Heart left ventricle (tissue), 16 donors: ENCODE measurements around the gene TMBIM4. TPM values are rescaled to one million over a fixed set of nuclear protein-coding genes. Genes with fewer than 3 reads are reported as not detected.

Experiments
- ATAC-seq, 4 donors: fragments of 200-7000 bp; cut with Tn5 transposase; one replicate each; pipeline ENCODE4 v1.9.1; 2020 to 2022; ENCODE audit warnings: moderate library complexity in 4 of 4, mild to moderate bottlenecking in 3 of 4, moderate number of reproducible peaks in 1 of 4
- DNase-seq, 5 donors: peaks; one replicate each; pipeline ENCODE4 v3.0.0-alpha.2; 2020
- H3K27ac ChIP-seq, 12 donors: fragments of 200-600 bp; sonication (generic) in 4 of 12; one replicate each; pipeline versions ENCODE4 v1.5.0 to v1.8.0; 2016 to 2022; ENCODE audit warnings: mild to moderate bottlenecking in 2 of 12
- H3K27me3 ChIP-seq, 9 donors: fragments of 200-600 bp; sonication (generic) in 2 of 9; one replicate each; pipeline versions ENCODE4 v1.5.1 to v1.8.0; 2016 to 2022; ENCODE audit warnings: mild to moderate bottlenecking in 3 of 9
- H3K36me3 ChIP-seq, 9 donors: fragments of 200-600 bp; sonication (generic) in 2 of 9; one replicate each; pipeline versions ENCODE4 v1.5.0 to v1.8.0; 2018 to 2022; ENCODE audit warnings: mild to moderate bottlenecking in 2 of 9
- H3K4me1 ChIP-seq, 12 donors: fragments of 200-600 bp; sonication (generic) in 4 of 12; one replicate each; pipeline versions ENCODE4 v1.5.0 to v1.8.0; 2016 to 2022; ENCODE audit warnings: mild to moderate bottlenecking in 3 of 12
- H3K4me3 ChIP-seq, 12 donors: fragments of 200-600 bp; sonication (generic) in 4 of 12; one replicate each; pipeline versions ENCODE4 v1.5.0 to v1.8.0; 2017 to 2022; ENCODE audit warnings: mild to moderate bottlenecking in 9 of 12, moderate library complexity in 4 of 12
- H3K9me3 ChIP-seq, 12 donors: fragments of 200-600 bp; sonication (generic) in 4 of 12; one replicate each; pipeline versions ENCODE4 v1.5.0 to v1.8.0; 2016 to 2022; ENCODE audit warnings: mild to moderate bottlenecking in 1 of 12
- POLR2A ChIP-seq, 2 donors: fragments of 450-650 bp; IDR thresholded peaks; one replicate each; pipeline ENCODE4 v1.6.1; 2017; ENCODE audit warnings: antibody characterized with exemption in 2 of 2, mild to moderate bottlenecking in 2 of 2, moderate library complexity in 2 of 2
- WGBS, 4 donors: extraction: QIAGEN DNeasy Blood & Tissue Kit in 2 of 4; methylation state at CpG; one replicate each; pipeline versions ENCODE4 v1.1.5 to v1.1.7; 2013 to 2018; 5-methylcytosine and 5-hydroxymethylcytosine counted together
- intact Hi-C, 10 donors: fragments of 100-400 bp; cut with DNase I; formaldehyde crosslinking; loops; one replicate each; pipeline versions ENCODE4 v1.11.1 to v1.14.2; 2022
- polyA plus RNA-seq, 2 donors: library from polyadenylated mRNA; stranded (reverse); fragments of 200-250 nt; gene quantifications; one replicate each; pipeline ENCODE4 v1.2.3, GENCODE V29; 2013
- total RNA-seq, 9 donors: library from RNA; depleted of rRNA in 2 of 9; stranded (reverse); fragments of >200 nt in 2 of 9; fragmentation: NEBNext Ultra II Directional in 3 of 9; extraction: Animal tissue kit (Norgen Biotek cat#: 25700) in 3 of 9; gene quantifications; one replicate each; pipeline versions ENCODE4 v1.1.0 to v1.2.4, GENCODE V29; 2016 to 2023
- TF ChIP-seq, protein P1 (sequence below), 12 donors: fragments of 200-600 bp; sonication (generic) in 4 of 12; IDR thresholded peaks; one replicate each; pipeline versions ENCODE4 v1.5.0 to v1.8.0; 2018 to 2022; ENCODE audit warnings: antibody characterized with exemption in 12 of 12, mild to moderate bottlenecking in 5 of 12
- donor health status: ischemic (EF 13 %, LVEDD 7.1; RV severe dilation, severe dysfunction).
- donor health status: healthy with polysubstance abuse.
- donor health status: DM: no; HTN: yes; CAD: no.
- donor health status: DM: no; HTN: no; CAD: no.
- donor health status: ischemic (EF 25% LVEDD 6.9; RV normal size, moderate dysfunction).
- donor health status: ischemic (EF 25% LVEDD 5.7; RV mildly dilated, moderate dysfunction).
- donor health status: healthy.
- donor health status: DM: yes; HTN: yes; CAD: no.
- donor health status: ischemic (EF 35%, LVEDD 5.7; RV mildly dilated, moderate dysfunction).
- donor health status: nonischemic (EF 11% LVEDD 7.7; RV severe dilation, severe dysfunction).
- donor health status: DM: yes; HTN: yes; CAD: no.
- donor health status: PGD.
- donor health status: ischemic (EF 29% LVEDD 5.4; RV normal size, mild dysfunction).
- donor health status: nonischemic (EF 23%, LVEDD 6.1; RV moderate dilation, normal function).

Gene TMBIM4
- total and polyA plus RNA-seq, 11 donors = 52.2 to 131 (median 86.2) TPM

DNA sequence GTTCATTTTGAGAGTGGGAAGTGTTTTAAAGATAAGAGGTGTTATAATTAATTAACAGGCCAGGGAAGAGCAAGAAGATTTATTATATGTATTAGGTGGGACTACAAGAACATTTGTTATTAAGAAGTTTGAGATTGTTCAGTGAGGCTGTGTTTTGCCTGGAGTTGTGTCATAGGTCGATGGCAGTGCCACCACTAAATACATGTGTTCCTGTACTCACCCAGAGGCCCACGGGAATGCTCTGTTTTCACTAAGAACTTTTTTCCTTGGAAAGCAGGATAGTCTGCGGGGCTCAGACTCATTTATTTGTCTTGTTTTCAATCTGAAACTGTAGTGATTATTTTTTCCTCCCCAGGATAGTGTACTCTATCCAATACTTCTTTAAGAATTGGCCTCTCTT, 29.3 kb upstream of the TMBIM4 start:
- intact Hi-C loops = no loop called here
- no peak for DNase-seq
- TF ChIP-seq POLR2A (IDR thresholded peaks at IDR 0.05) = no peak
- TF ChIP-seq, protein P1, sequence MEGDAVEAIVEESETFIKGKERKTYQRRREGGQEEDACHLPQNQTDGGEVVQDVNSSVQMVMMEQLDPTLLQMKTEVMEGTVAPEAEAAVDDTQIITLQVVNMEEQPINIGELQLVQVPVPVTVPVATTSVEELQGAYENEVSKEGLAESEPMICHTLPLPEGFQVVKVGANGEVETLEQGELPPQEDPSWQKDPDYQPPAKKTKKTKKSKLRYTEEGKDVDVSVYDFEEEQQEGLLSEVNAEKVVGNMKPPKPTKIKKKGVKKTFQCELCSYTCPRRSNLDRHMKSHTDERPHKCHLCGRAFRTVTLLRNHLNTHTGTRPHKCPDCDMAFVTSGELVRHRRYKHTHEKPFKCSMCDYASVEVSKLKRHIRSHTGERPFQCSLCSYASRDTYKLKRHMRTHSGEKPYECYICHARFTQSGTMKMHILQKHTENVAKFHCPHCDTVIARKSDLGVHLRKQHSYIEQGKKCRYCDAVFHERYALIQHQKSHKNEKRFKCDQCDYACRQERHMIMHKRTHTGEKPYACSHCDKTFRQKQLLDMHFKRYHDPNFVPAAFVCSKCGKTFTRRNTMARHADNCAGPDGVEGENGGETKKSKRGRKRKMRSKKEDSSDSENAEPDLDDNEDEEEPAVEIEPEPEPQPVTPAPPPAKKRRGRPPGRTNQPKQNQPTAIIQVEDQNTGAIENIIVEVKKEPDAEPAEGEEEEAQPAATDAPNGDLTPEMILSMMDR (IDR thresholded peaks at IDR 0.05) = no peak
- no peak overlapping the region for H3K27ac ChIP-seq
- 70 to 82% (median 72%) methylated on average over 3 of the region's 3 CpGs for WGBS, 4 donors
- no peaks in the 10 kb centered on the region for H3K36me3 ChIP-seq
- no peaks in the 10 kb centered on the region for H3K27me3 ChIP-seq
- ATAC-seq = no peak
- H3K9me3 ChIP-seq = peaks cover 0 to 7% (median 0%) of the 10 kb centered on the region in 12 donors
- H3K4me1 ChIP-seq = peaks cover 0 to 55% (median 9%) of the 10 kb centered on the region in 12 donors
- H3K4me3 ChIP-seq = no peak overlapping the region

DNA sequence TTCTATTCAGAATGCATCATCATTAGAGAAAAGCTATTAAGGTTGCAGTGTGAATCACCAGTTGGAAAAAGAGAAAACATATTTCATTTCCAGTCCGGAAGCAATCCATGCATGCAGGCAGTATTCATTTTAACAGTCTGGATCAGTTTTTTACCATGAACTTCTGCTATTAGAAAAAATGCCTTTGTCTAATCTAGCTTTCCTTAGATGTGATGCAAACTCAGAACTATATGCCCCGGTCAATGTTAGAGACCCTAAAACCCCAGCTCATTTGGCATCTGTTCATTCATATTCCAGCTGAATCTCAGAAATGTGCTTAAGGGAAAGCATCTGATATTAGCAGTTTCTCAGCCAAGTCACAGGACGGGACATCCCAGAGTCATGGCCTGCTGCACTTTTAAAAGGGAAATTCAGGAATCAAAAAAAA, 27.7 kb upstream of the TMBIM4 start:
- H3K27me3 ChIP-seq = no peaks in the 10 kb centered on the region
- 45 to 64% (median 51%) methylated on average over 3 of the region's 3 CpGs for WGBS, 4 donors
- H3K27ac ChIP-seq = peak overlapping the region in 1 of 12 donors; percentile 43
- no peak for TF ChIP-seq POLR2A (IDR thresholded peaks at IDR 0.05)
- TF ChIP-seq, protein P1 (IDR thresholded peaks at IDR 0.05) = no peak
- no peak for ATAC-seq
- no peak overlapping the region for H3K4me3 ChIP-seq
- DNase-seq = no peak
- peaks cover 0 to 59% (median 9%) of the 10 kb centered on the region in 12 donors for H3K4me1 ChIP-seq
- peaks cover 0 to 7% (median 0%) of the 10 kb centered on the region in 12 donors for H3K9me3 ChIP-seq
- no peaks in the 10 kb centered on the region for H3K36me3 ChIP-seq
- intact Hi-C loops = no loop called here

DNA sequence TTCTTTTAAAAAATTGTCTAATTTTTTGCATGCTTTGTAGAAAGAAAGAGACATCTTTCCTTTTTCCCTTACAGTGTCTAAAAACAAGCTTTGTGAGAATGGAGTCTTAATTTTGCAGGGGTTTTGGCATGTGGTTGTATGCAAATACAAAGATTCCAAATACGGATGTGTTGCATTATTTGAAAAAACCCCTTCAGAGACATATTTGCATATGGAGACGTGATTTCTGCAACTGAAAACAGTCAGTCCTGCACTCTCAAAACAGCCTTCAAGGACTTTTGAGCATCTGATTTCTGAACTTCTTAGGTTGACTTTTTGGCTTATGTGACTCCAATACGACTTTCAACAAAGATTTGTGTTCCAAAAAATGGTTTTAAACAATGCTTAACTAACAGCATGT, 27.0 kb upstream of the TMBIM4 start:
- no peak for TF ChIP-seq POLR2A (IDR thresholded peaks at IDR 0.05)
- intact Hi-C loops = no loop called here

DNA sequence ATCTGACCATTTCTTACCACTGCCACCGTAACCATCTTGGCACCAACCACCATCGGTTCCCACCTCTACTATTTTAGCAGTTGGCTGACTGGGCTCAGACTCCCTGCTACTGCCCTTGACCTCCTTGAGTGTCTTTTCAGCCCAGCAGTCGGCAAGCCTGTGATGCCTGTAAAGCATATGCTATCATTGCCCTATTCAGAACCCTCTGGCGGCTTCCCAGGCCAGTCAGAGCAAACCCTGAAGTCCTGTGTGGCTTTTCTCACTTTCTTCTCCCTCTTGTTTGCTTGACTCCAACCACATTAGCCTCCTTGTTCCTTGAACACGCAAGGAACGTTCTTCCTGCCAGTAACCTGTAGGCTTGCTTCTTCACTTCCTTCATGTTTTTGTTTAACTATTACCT, 25.4 kb upstream of the TMBIM4 start:
- H3K9me3 ChIP-seq = peaks cover 0 to 5% (median 0%) of the 10 kb centered on the region in 12 donors
- peaks cover 0 to 4% (median 0%) of the 10 kb centered on the region in 9 donors for H3K27me3 ChIP-seq
- peak overlapping the region in 1 of 12 donors; percentile 45 for H3K27ac ChIP-seq
- no peak overlapping the region for H3K4me3 ChIP-seq
- H3K4me1 ChIP-seq = peaks cover 0 to 78% (median 10%) of the 10 kb centered on the region in 12 donors
- DNase-seq (no peak), ATAC-seq (peak in 1 of 4 donors; percentile 23)
- H3K36me3 ChIP-seq = no peaks in the 10 kb centered on the region
- intact Hi-C loops = no loop called here
- TF ChIP-seq POLR2A (IDR thresholded peaks at IDR 0.05) = no peak
- TF ChIP-seq, protein P1 (IDR thresholded peaks at IDR 0.05) = no peak
- WGBS, 4 donors = 77 to 79% (median 78%) methylated on average over 6 of the region's 6 CpGs

More for the DNA sequence above, 27.0 kb upstream of the TMBIM4 start:
- DNase-seq (no peak), ATAC-seq (no peak)
- 61 to 73% (median 67%) methylated on average over 3 of the region's 3 CpGs for WGBS, 4 donors
- H3K36me3 ChIP-seq = no peaks in the 10 kb centered on the region
- H3K9me3 ChIP-seq = peaks cover 0 to 7% (median 0%) of the 10 kb centered on the region in 12 donors
- no peak overlapping the region for H3K4me3 ChIP-seq
- H3K27me3 ChIP-seq = no peaks in the 10 kb centered on the region
- H3K4me1 ChIP-seq = peaks cover 0 to 62% (median 9%) of the 10 kb centered on the region in 12 donors
- H3K27ac ChIP-seq = peak overlapping the region in 1 of 12 donors; percentile 43

DNA sequence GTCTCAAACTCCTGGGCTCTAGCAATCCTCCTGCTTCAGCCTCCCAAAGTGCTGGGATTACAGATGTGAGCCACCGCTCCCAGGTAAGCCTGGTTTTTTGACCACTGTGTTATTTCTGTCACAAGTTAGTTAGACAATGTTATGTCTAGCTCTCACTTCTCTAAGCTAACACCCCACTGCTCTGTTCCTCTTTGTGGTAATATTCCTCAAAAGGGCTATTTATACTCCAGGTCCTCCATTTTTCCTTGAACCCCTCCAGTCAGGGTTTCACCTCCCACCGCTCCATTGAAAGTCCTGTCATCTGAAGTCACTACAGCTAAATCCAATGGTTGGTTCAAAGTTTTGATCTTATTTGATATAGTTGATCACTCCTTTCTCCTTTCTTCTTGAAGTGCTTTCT, 24.3 kb upstream of the TMBIM4 start:
- H3K36me3 ChIP-seq = no peaks in the 10 kb centered on the region
- no peak for DNase-seq
- peaks cover 0 to 5% (median 0%) of the 10 kb centered on the region in 9 donors for H3K27me3 ChIP-seq
- H3K4me3 ChIP-seq = no peak overlapping the region
- WGBS, 4 donors = 91 to 99% (median 97%) methylated on average over 2 of the region's 2 CpGs
- TF ChIP-seq POLR2A (IDR thresholded peaks at IDR 0.05) = no peak
- TF ChIP-seq, protein P1 (IDR thresholded peaks at IDR 0.05) = no peak
- peaks cover 0 to 79% (median 11%) of the 10 kb centered on the region in 12 donors for H3K4me1 ChIP-seq
- no peak for ATAC-seq
- intact Hi-C loops = loop anchor here in 1 of 10 donors (5.0 kb wide), 1 partner anchor 43 kb away; no protein-coding TSS in a partner anchor
- no peaks in the 10 kb centered on the region for H3K9me3 ChIP-seq
- H3K27ac ChIP-seq = peak overlapping the region in 1 of 12 donors; percentile 34
